ENCODE data around the gene BCAP29.

BCAP29 gene

DNA sequence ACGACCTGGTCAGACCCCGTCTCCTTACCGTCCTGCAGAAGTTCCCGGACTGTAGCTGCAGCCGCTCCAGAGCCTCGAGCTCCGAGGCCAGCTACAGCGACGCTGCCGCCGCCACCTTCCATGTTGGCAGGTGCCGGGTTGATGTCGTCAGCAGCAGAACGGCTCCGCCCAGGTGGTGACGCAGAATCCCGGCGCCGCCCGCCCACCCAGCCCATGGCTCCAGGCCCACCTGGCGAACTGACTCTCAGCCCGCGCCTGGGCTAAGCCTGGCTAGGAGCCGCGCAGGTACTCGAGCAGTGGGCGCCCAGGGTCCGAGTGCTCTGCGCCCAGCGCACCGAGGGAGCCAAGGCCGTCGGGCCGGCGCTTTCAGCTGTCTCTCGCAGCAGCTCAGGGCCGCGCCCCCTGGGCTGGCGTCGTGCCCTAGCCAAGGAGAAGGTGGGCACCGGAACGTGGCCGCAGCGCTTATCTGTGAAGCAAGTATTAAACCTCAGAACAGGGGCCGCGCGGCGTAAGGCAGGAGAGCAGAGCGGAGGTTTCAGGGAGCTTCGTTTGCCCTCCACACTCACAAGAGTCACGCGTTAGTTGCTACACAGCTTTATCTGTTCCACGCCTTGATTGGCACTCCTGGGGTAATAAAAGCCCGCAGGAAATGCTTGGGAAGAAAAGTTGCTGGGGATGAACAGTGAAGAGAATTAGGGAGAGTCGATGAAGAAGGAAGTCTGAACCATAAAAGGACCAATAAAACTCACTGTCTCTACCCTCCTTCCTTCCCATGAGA, 16.1 kb upstream of the BCAP29 start, which contains the start of the genes COG5 and DUS4L:
Gene COG5 (minus strand): TSS at position 146 of the 778 bp plus-strand sequence. CDS start 24 bp downstream, at position 122.
Gene DUS4L (plus strand): TSS at position 197 of the 778 bp plus-strand sequence. CDS start 3,100 bp downstream, outside the sequence.
- TF ChIP-seq, protein P1, sequence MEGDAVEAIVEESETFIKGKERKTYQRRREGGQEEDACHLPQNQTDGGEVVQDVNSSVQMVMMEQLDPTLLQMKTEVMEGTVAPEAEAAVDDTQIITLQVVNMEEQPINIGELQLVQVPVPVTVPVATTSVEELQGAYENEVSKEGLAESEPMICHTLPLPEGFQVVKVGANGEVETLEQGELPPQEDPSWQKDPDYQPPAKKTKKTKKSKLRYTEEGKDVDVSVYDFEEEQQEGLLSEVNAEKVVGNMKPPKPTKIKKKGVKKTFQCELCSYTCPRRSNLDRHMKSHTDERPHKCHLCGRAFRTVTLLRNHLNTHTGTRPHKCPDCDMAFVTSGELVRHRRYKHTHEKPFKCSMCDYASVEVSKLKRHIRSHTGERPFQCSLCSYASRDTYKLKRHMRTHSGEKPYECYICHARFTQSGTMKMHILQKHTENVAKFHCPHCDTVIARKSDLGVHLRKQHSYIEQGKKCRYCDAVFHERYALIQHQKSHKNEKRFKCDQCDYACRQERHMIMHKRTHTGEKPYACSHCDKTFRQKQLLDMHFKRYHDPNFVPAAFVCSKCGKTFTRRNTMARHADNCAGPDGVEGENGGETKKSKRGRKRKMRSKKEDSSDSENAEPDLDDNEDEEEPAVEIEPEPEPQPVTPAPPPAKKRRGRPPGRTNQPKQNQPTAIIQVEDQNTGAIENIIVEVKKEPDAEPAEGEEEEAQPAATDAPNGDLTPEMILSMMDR (IDR thresholded peaks at IDR 0.05; ENCODE audit: control insufficient read depth, insufficient read depth, low read depth, low read length, missing control alignments): no peak
- no peak for DNase-seq (ENCODE audit: low read depth)
- H3K4me3 ChIP-seq (ENCODE audit: control insufficient read depth, low read depth, low read length): peak within 1 kb of the TSS; percentile 63

DNA sequence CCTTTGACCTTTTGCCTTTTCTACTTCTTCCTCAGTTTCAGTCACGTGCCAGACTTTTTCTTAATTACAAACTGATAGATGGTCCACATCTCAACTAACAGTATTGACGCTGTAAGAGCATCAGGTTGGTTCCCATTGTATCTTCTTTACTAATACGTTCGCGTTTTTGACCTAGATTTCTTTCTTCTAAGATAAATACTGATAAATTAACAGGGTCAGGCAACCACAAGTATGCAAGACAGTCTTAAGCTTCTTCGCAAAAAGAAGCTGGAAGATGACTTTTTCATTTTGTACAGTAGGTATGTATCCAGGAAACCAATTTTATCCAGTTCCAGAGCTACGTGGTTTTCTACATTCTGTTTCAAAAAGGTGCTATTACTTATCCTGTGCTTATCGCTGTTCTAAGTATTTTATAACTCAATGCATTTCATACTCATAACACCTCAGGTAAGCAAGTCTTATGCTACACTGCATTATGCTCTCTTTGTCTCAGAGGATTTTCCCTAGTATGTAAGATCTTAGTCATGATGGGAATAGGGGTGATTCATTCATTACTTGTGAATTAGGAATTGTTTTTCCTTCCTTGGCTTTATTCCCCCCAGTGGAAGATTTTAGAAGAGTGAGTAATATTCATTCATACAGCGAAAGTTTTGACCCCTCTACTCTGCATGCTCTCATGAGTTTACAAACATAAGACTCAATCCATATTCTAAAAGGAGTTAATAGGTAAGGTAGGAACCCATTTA, 15.3 kb upstream of the BCAP29 start:
- peak overlapping the region; percentile 63 for H3K4me3 ChIP-seq (ENCODE audit: control insufficient read depth, low read depth, low read length)
- TF ChIP-seq, protein P1 (IDR thresholded peaks at IDR 0.05; ENCODE audit: control insufficient read depth, insufficient read depth, low read depth, low read length, missing control alignments): no peak
- DNase-seq (ENCODE audit: low read depth): peak; percentile 68

DNA sequence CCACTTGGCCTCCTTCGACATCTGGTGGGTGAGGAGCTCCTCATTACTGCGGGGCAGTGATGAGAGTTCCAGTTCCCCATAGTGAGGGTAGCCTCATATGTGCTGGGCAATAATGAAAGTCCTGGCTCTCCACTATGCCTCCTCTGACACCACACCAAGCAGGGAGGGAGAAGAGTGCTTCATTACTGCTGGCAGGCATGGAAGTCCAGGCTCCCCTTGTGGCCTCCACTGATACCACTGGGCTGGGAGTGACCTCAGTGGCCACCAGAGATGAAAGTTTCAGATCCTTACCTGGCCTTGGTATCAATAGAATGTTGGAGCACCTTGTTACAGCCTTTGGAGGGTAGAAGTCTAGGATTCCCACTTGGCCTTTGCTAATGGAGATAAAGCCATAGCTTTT, 9.7 kb upstream of the BCAP29 start:
- H3K4me3 ChIP-seq (ENCODE audit: control insufficient read depth, low read depth, low read length): no peak overlapping the region
- DNase-seq (ENCODE audit: low read depth): no peak
- TF ChIP-seq, protein P1 (IDR thresholded peaks at IDR 0.05; ENCODE audit: control insufficient read depth, insufficient read depth, low read depth, low read length, missing control alignments): no peak

DNA sequence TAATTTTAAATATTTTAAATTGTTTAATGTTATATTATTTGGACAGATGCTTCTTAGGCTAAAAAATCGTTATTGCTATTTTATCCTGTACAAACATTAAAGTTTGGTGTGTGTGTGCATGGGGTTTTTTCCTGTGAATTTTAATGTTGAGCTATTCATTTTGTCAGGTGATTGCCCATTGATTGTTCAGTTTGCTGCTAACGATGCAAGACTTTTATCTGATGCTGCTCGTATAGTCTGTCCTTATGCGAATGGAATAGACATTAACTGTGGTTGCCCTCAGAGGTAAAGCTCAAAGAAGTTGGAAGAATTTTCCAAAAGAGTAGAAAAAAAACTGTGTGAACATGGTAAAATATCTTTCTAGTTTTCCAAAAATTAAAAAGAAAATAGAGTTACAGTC, 6.5 kb upstream of the BCAP29 start:
- H3K4me3 ChIP-seq (ENCODE audit: control insufficient read depth, low read depth, low read length): no peak overlapping the region
- TF ChIP-seq, protein P1 (IDR thresholded peaks at IDR 0.05; ENCODE audit: control insufficient read depth, insufficient read depth, low read depth, low read length, missing control alignments): no peak
- DNase-seq (ENCODE audit: low read depth): no peak

DNA sequence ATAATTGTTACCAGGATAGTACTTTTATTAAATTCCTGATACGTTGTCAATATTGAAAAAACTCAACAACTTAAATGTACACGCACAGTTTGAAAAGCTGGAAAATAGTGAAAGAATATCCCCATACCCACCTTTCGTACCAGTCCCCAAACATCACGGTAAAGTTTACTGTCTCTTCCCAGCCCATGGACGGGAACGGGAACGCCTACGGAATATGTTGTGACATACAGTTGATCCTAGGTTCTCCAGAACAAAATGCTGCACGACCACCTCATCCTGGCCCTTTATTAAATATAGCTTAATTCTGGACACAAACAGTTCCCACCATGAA, 527 bp upstream of the BCAP29 start:
- peak overlapping the region; percentile 85 for H3K4me3 ChIP-seq (ENCODE audit: control insufficient read depth, low read depth, low read length)
- TF ChIP-seq, protein P1 (IDR thresholded peaks at IDR 0.05; ENCODE audit: control insufficient read depth, insufficient read depth, low read depth, low read length, missing control alignments): no peak
- DNase-seq (ENCODE audit: low read depth): no peak

DNA sequence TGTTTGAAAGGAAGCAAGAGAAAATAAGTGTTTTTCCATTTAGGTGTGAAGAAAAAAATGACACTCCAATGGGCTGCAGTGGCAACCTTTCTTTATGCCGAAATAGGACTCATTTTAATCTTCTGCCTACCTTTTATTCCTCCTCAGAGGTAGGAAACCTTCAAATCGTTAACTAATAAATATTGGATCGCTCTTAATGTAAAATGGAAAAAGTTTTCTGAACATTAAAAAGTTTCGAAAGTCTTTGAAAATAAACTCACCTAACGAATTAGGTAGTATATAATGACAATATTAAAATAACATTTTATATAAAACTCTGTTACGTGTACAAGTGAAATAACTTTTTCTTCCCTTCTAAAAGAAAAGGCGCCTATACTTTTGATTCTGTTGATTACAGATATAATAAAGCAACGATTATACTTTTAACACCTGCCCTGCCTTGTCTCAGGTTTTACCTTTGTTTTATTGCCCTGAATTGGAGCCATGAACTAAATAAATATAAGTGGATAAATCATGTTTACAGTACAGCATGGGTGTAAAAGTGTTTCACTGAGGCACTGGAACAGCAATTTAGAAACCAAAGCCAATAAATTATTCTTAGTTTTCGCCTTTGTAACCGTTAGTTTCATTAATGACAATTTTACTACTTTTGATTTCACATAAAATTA, 804 bp downstream of the BCAP29 start:
- peak overlapping the region; percentile 85 for H3K4me3 ChIP-seq (ENCODE audit: control insufficient read depth, low read depth, low read length)
- no peak for DNase-seq (ENCODE audit: low read depth)
- TF ChIP-seq, protein P1 (IDR thresholded peaks at IDR 0.05; ENCODE audit: control insufficient read depth, insufficient read depth, low read depth, low read length, missing control alignments): no peak

Data from AG09309 (cell line).